DOHH2 (cell line): Measurements from ENCODE around the gene TIAM2.

Experiments used
- H3F3A ChIP-seq: fragments of 200-600 bp; sonication (generic), shearing (Covaris generic); 2 replicates; pipeline ENCODE4 v1.6.0; 2016; ENCODE audit warnings: antibody characterized with exemption, mild to moderate bottlenecking; ENCODE audit not compliant: control insufficient read depth, insufficient read depth
- H3K27ac ChIP-seq: fragments of 200-600 bp; sonication (generic); 2 replicates; pipeline ENCODE4 v1.5.1; 2014; ENCODE audit warnings: low read depth, mild to moderate bottlenecking, low read length, moderate library complexity
- H3K27me3 ChIP-seq: fragments of 200-600 bp; sonication (generic); 2 replicates; pipeline ENCODE4 v1.6.1; 2014; ENCODE audit warnings: mild to moderate bottlenecking, low read length, mixed read lengths; ENCODE audit not compliant: control insufficient read depth
- H3K36me3 ChIP-seq: fragments of 200-600 bp; sonication (generic); 2 replicates; pipeline ENCODE4 v1.6.1; 2014; ENCODE audit warnings: mild to moderate bottlenecking, low read length, moderate library complexity, mixed read lengths; ENCODE audit not compliant: control insufficient read depth
- H3K4me1 ChIP-seq: fragments of 200-600 bp; sonication (generic); 2 replicates; pipeline ENCODE4 v1.6.1; 2014; ENCODE audit warnings: mild to moderate bottlenecking, low read length, mixed read lengths; ENCODE audit not compliant: control insufficient read depth
- H3K4me2 ChIP-seq: fragments of 200-600 bp; sonication (generic); 2 replicates; pipeline ENCODE4 v1.6.0; 2014; ENCODE audit warnings: mild to moderate bottlenecking, low read length, moderate library complexity
- H3K4me3 ChIP-seq: fragments of 200-600 bp; sonication (generic); 2 replicates; pipeline ENCODE4 v1.5.1; 2014; ENCODE audit warnings: mild to moderate bottlenecking, low read length, mixed read lengths
- H3K79me2 ChIP-seq: fragments of 200-600 bp; sonication (generic); 2 replicates; pipeline ENCODE4 v1.6.1; 2014; ENCODE audit warnings: mild to moderate bottlenecking, low read length, mixed read lengths; ENCODE audit not compliant: control insufficient read depth
- H3K9me2 ChIP-seq: fragments of 200-600 bp; sonication (generic); replicated peaks from 2 replicates; pipeline ENCODE4 v1.6.1; 2014; ENCODE audit warnings: mild to moderate bottlenecking, low read length, mixed read lengths; ENCODE audit not compliant: control insufficient read depth
- H3K9me3 ChIP-seq: fragments of 200-600 bp; sonication (generic); 2 replicates; pipeline ENCODE4 v1.6.1; 2014; ENCODE audit warnings: antibody characterized with exemption, low read length, mixed read lengths; ENCODE audit not compliant: control insufficient read depth, insufficient read depth
- H4K20me1 ChIP-seq: fragments of 200-600 bp; sonication (generic); 2 replicates; pipeline ENCODE4 v1.6.0; 2014; ENCODE audit warnings: low read depth, mild to moderate bottlenecking, antibody characterized with exemption, low read length, moderate library complexity; ENCODE audit not compliant: control insufficient read depth, insufficient read depth
- CTCF ChIP-seq: fragments of 200-600 bp; sonication (generic); IDR thresholded peaks from one replicate; pipeline ENCODE4 v1.5.1; 2014; ENCODE audit warnings: antibody characterized with exemption, mild to moderate bottlenecking, low read depth, low read length; ENCODE audit not compliant: poor library complexity, severe bottlenecking
- EZH2phosphoT487 ChIP-seq: fragments of 200-600 bp; sonication (generic); IDR thresholded peaks from 2 replicates; pipeline ENCODE4 v1.6.1; 2017; ENCODE audit warnings: borderline replicate concordance, mild to moderate bottlenecking, antibody characterized with exemption, low read length, moderate library complexity, mixed read lengths

TIAM2 gene

GRCh38 chr6:155084431-155085123 lies 89.5 kb downstream of the TIAM2 start:
- H3K27ac ChIP-seq, result no peak overlapping the region
- peaks cover 12% of the 10 kb centered on the region for H3K27me3 ChIP-seq
- H3K4me1 ChIP-seq, result no peaks in the 10 kb centered on the region
- H3K9me2 ChIP-seq, result no peaks in the 10 kb centered on the region
- H3K4me3 ChIP-seq, result no peak overlapping the region
- no peak for TF ChIP-seq CTCF
- TF ChIP-seq EZH2phosphoT487, result no peak
- H3F3A ChIP-seq, result no peaks in the 10 kb centered on the region
- no peaks in the 10 kb centered on the region for H4K20me1 ChIP-seq
- H3K36me3 ChIP-seq, result no peaks in the 10 kb centered on the region
- no peak overlapping the region for H3K4me2 ChIP-seq
- no peaks in the 10 kb centered on the region for H3K9me3 ChIP-seq
- H3K79me2 ChIP-seq, result no peaks in the 10 kb centered on the region

GRCh38 chr6:155085582-155086257 lies 90.6 kb downstream of the TIAM2 start:
- Histone ChIP-seq H3K9me2 (no peaks in the 10 kb centered on the region), H3K36me3 (no peaks in the 10 kb centered on the region), H3K9me3 (no peaks in the 10 kb centered on the region), H3F3A (no peaks in the 10 kb centered on the region), H3K4me3 (no peak overlapping the region), H3K79me2 (no peaks in the 10 kb centered on the region), H3K27ac (no peak overlapping the region), H4K20me1 (no peaks in the 10 kb centered on the region), H3K27me3 (peaks cover 17% of the 10 kb centered on the region), H3K4me2 (no peak overlapping the region), H3K4me1 (no peaks in the 10 kb centered on the region)
- no peak for TF ChIP-seq EZH2phosphoT487
- TF ChIP-seq CTCF, result no peak

- Histone ChIP-seq H3K79me2 (no peaks in the 10 kb centered on the region), H3K27me3 (peaks cover 17% of the 10 kb centered on the region), H3K4me1 (no peaks in the 10 kb centered on the region), H3K9me3 (no peaks in the 10 kb centered on the region), H4K20me1 (no peaks in the 10 kb centered on the region), H3K36me3 (no peaks in the 10 kb centered on the region), H3K9me2 (no peaks in the 10 kb centered on the region), H3K4me3 (no peak overlapping the region), H3K4me2 (no peak overlapping the region), H3F3A (no peaks in the 10 kb centered on the region), H3K27ac (no peak overlapping the region)
- TF ChIP-seq CTCF (no peak), EZH2phosphoT487 (no peak)
Observed at GRCh38 chr6:155088856-155089255, 93.7 kb downstream of the TIAM2 start.
